ENCODE measurements around the gene CENPF.
"Not testable (repeated sequence)": the region's sequence is repeated elsewhere in the genome, so short reads cannot be mapped to it uniquely, and the experiment has no call there.

The CENPF gene

GRCh38 chr1:214605933-214606925 lies 3.2 kb downstream of the CENPF start:
- WGBS (ENCODE audit: insufficient coverage, insufficient read length): no CpG with 5 or more reads among the region's 63 CpGs
- H3K4me3 ChIP-seq (ENCODE audit: low read length); H3K4me1 ChIP-seq (ENCODE audit: control insufficient read depth, insufficient read depth, low read length); DNase-seq (ENCODE audit: low read depth, low spot score); H3K36me3 ChIP-seq (ENCODE audit: control insufficient read depth, insufficient read depth, low read length); H3K9me3 ChIP-seq (ENCODE audit: control insufficient read depth, insufficient read depth, low read length); H3K27me3 ChIP-seq (ENCODE audit: control insufficient read depth, insufficient read depth, low read length); H3K27ac ChIP-seq (ENCODE audit: low read length): not testable (repeated sequence)

DNA sequence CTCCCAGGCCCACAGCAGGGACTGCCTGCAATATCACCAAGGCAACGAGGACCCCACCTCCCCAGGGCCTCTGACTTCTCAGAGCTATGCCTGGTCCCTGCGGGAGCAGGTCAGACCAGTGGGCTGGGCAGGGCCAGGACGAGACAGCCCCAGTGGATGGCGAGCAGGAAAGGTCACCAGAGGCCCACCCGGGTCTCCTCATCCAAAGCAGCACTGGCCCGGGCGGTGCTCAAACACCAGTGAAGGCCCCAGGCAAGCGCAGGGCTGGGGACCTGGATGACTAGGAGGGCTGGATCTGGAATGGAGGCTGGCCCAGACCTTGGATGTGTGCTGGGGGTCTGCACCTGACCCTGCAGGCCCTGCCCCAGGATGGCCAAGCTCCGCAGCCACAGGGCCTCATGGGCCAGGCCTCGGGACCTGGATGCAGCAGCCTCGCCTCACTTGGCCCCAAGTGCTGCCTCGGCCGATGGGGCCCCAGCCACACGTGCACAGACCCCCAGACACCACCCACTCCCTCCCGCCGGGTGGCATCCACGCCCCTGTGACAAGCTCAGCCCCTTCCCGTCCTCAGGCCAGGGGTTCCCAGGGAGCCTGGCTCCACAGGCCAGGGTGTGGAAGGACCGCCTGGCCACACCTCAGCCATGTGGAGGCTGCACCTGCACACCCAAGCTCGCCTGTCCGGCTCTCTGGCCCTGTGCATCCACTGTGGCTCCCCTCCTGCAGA lies 4.7 kb downstream of the CENPF start:
- not testable (repeated sequence) for DNase-seq (ENCODE audit: low read depth, low spot score); H3K4me1 ChIP-seq (ENCODE audit: control insufficient read depth, insufficient read depth, low read length); H3K27me3 ChIP-seq (ENCODE audit: control insufficient read depth, insufficient read depth, low read length); H3K4me3 ChIP-seq (ENCODE audit: low read length); H3K9me3 ChIP-seq (ENCODE audit: control insufficient read depth, insufficient read depth, low read length); H3K27ac ChIP-seq (ENCODE audit: low read length); H3K36me3 ChIP-seq (ENCODE audit: control insufficient read depth, insufficient read depth, low read length)
- WGBS (ENCODE audit: insufficient coverage, insufficient read length): no CpG with 5 or more reads among the region's 21 CpGs

DNA sequence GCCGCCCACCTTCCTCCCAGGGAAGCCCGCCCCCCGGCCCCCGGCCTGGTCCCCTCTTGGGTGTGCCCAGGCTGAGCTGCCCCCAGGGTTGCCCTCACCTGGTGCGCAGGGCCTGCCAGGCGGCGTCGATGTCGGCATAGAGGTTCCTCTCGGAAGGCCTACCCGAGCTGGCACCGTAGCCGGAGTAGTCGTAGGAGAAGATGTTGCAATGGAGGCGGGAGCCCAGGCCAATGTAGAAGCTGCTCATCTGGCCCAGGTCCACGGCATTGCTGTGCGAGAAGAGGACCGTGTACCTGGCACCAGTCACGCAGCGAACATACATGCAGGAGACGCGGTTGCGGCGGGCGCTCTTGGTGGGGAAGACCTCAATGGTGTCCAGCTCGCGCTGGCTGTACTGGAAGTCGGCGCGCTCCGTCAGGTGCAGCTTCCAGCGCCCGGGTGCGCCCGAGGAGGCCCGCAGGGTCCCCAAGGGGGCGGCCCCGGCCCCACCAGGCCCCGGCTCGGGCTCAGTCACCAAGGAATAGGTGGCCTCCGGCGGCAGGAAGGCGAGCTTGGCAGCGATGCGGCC lies 5.3 kb downstream of the CENPF start:
- not testable (repeated sequence) for H3K27me3 ChIP-seq (ENCODE audit: control insufficient read depth, insufficient read depth, low read length); H3K4me3 ChIP-seq (ENCODE audit: low read length); DNase-seq (ENCODE audit: low read depth, low spot score); H3K27ac ChIP-seq (ENCODE audit: low read length); H3K9me3 ChIP-seq (ENCODE audit: control insufficient read depth, insufficient read depth, low read length); H3K36me3 ChIP-seq (ENCODE audit: control insufficient read depth, insufficient read depth, low read length); H3K4me1 ChIP-seq (ENCODE audit: control insufficient read depth, insufficient read depth, low read length)
- no CpG with 5 or more reads among the region's 45 CpGs for WGBS (ENCODE audit: insufficient coverage, insufficient read length)

DNA sequence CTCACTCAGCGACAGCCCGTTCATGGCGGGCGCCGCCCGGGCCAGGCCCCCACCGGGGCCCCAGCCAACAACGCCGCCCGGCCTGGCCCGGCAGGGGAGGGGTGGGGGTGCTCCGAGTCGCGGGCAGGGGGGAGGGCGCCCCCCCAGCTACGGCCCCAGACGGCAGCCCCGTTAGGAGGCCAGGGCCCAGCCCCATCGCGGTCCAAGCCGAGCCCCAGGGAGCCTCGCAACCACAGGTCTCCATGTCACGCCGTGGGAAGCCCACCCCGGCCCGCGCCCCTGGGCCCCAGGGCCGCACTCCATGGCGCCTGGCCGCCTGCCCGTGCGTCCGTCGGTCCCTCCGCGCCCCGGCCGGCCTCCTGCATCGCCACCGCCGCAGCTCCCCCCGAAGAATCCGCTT lies 5.8 kb downstream of the CENPF start:
- not testable (repeated sequence) for H3K27me3 ChIP-seq (ENCODE audit: control insufficient read depth, insufficient read depth, low read length); H3K4me1 ChIP-seq (ENCODE audit: control insufficient read depth, insufficient read depth, low read length); H3K9me3 ChIP-seq (ENCODE audit: control insufficient read depth, insufficient read depth, low read length); DNase-seq (ENCODE audit: low read depth, low spot score); H3K4me3 ChIP-seq (ENCODE audit: low read length); H3K27ac ChIP-seq (ENCODE audit: low read length); H3K36me3 ChIP-seq (ENCODE audit: control insufficient read depth, insufficient read depth, low read length)
- no CpG with 5 or more reads among the region's 43 CpGs for WGBS (ENCODE audit: insufficient coverage, insufficient read length)

GRCh38 chr1:214609692-214610091 lies 6.7 kb downstream of the CENPF start:
- no peak overlapping the region for H3K4me3 ChIP-seq (ENCODE audit: low read length)
- no peak overlapping the region for H3K27ac ChIP-seq (ENCODE audit: low read length)
- no peaks in the 10 kb centered on the region for H3K4me1 ChIP-seq (ENCODE audit: control insufficient read depth, insufficient read depth, low read length)
- WGBS (ENCODE audit: insufficient coverage, insufficient read length): no CpG with 5 or more reads among the region's 1 CpG
- no peaks in the 10 kb centered on the region for H3K27me3 ChIP-seq (ENCODE audit: control insufficient read depth, insufficient read depth, low read length)
- no peaks in the 10 kb centered on the region for H3K9me3 ChIP-seq (ENCODE audit: control insufficient read depth, insufficient read depth, low read length)
- no peak for DNase-seq (ENCODE audit: low read depth, low spot score)
- H3K36me3 ChIP-seq (ENCODE audit: control insufficient read depth, insufficient read depth, low read length): peaks cover 3% of the 10 kb centered on the region; the same call in 1 of the 2 replicates

- not testable (repeated sequence) for H3K36me3 ChIP-seq (ENCODE audit: control insufficient read depth, insufficient read depth, low read length); H3K27me3 ChIP-seq (ENCODE audit: control insufficient read depth, insufficient read depth, low read length); H3K27ac ChIP-seq (ENCODE audit: low read length); DNase-seq (ENCODE audit: low read depth, low spot score); H3K9me3 ChIP-seq (ENCODE audit: control insufficient read depth, insufficient read depth, low read length); H3K4me1 ChIP-seq (ENCODE audit: control insufficient read depth, insufficient read depth, low read length); H3K4me3 ChIP-seq (ENCODE audit: low read length)
Observed at GRCh38 chr1:214610136-214610535, 7.1 kb downstream of the CENPF start.

- H3K9me3 ChIP-seq (ENCODE audit: control insufficient read depth, insufficient read depth, low read length): no peaks in the 10 kb centered on the region
- no peak for DNase-seq (ENCODE audit: low read depth, low spot score)
- no peaks in the 10 kb centered on the region for H3K4me1 ChIP-seq (ENCODE audit: control insufficient read depth, insufficient read depth, low read length)
- H3K36me3 ChIP-seq (ENCODE audit: control insufficient read depth, insufficient read depth, low read length): no peaks in the 10 kb centered on the region; the same call in 1 of the 2 replicates
- H3K4me3 ChIP-seq (ENCODE audit: low read length): no peak overlapping the region
- WGBS (ENCODE audit: insufficient coverage, insufficient read length): no CpG with 5 or more reads among the region's 6 CpGs
- H3K27ac ChIP-seq (ENCODE audit: low read length): no peak overlapping the region
- H3K27me3 ChIP-seq (ENCODE audit: control insufficient read depth, insufficient read depth, low read length): no peaks in the 10 kb centered on the region
Observed at GRCh38 chr1:214615109-214615508, 12.1 kb downstream of the CENPF start.

- no peak overlapping the region for H3K27ac ChIP-seq (ENCODE audit: low read length)
- no peak overlapping the region for H3K4me3 ChIP-seq (ENCODE audit: low read length)
- DNase-seq (ENCODE audit: low read depth, low spot score): no peak
- no CpG with 5 or more reads among the region's 3 CpGs for WGBS (ENCODE audit: insufficient coverage, insufficient read length)
- H3K27me3 ChIP-seq (ENCODE audit: control insufficient read depth, insufficient read depth, low read length): no peaks in the 10 kb centered on the region
- no peaks in the 10 kb centered on the region for H3K4me1 ChIP-seq (ENCODE audit: control insufficient read depth, insufficient read depth, low read length)
- H3K9me3 ChIP-seq (ENCODE audit: control insufficient read depth, insufficient read depth, low read length): no peaks in the 10 kb centered on the region
- peaks cover 1% of the 10 kb centered on the region; the same call in 1 of the 2 replicates for H3K36me3 ChIP-seq (ENCODE audit: control insufficient read depth, insufficient read depth, low read length)
Observed at GRCh38 chr1:214615871-214616270, 12.9 kb downstream of the CENPF start.

DNA sequence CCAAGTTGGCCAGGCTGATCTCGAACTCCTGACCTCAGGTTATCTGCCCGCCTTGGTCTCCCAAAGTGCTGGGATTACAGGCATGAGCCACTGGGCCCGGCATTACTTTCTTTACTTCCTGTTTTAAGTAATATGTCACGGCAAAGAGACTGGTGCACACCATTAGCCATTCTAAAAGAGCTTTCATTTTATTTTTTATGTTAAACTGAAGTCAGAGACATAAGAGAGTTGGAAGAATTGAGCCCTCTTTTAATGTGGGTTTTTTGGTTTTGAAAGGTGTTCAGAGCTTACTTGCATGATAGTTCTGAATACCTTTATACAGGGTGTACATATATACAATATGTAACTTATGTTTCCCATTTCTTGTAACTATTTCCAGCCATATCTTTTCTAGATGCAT lies 14.3 kb downstream of the CENPF start:
- H3K9me3 ChIP-seq (ENCODE audit: control insufficient read depth, insufficient read depth, low read length): no peaks in the 10 kb centered on the region
- no peak overlapping the region for H3K27ac ChIP-seq (ENCODE audit: low read length)
- DNase-seq (ENCODE audit: low read depth, low spot score): no peak
- H3K4me1 ChIP-seq (ENCODE audit: control insufficient read depth, insufficient read depth, low read length): no peaks in the 10 kb centered on the region
- H3K36me3 ChIP-seq (ENCODE audit: control insufficient read depth, insufficient read depth, low read length): peaks cover 8% of the 10 kb centered on the region
- no peaks in the 10 kb centered on the region for H3K27me3 ChIP-seq (ENCODE audit: control insufficient read depth, insufficient read depth, low read length)
- no CpG with 5 or more reads among the region's 4 CpGs for WGBS (ENCODE audit: insufficient coverage, insufficient read length)
- no peak overlapping the region for H3K4me3 ChIP-seq (ENCODE audit: low read length)

GRCh38 chr1:214617843-214618242 lies 14.8 kb downstream of the CENPF start:
- Histone ChIP-seq H3K27me3 (ENCODE audit: control insufficient read depth, insufficient read depth, low read length) (no peaks in the 10 kb centered on the region), H3K9me3 (ENCODE audit: control insufficient read depth, insufficient read depth, low read length) (no peaks in the 10 kb centered on the region), H3K4me1 (ENCODE audit: control insufficient read depth, insufficient read depth, low read length) (no peaks in the 10 kb centered on the region), H3K36me3 (ENCODE audit: control insufficient read depth, insufficient read depth, low read length) (peaks cover 8% of the 10 kb centered on the region), H3K27ac (ENCODE audit: low read length) (no peak overlapping the region), H3K4me3 (ENCODE audit: low read length) (no peak overlapping the region)
- DNase-seq (ENCODE audit: low read depth, low spot score): no peak
- WGBS (ENCODE audit: insufficient coverage, insufficient read length): no CpG with 5 or more reads among the region's 6 CpGs
